ENCODE results near the gene TRIM36. TPM values are rescaled to one million over a fixed set of nuclear protein-coding genes. Genes with fewer than 3 reads are reported as not detected.

TRIM36 gene
- total RNA-seq, 1 experiment from 2014 or later: 20.0 TPM

DNA sequence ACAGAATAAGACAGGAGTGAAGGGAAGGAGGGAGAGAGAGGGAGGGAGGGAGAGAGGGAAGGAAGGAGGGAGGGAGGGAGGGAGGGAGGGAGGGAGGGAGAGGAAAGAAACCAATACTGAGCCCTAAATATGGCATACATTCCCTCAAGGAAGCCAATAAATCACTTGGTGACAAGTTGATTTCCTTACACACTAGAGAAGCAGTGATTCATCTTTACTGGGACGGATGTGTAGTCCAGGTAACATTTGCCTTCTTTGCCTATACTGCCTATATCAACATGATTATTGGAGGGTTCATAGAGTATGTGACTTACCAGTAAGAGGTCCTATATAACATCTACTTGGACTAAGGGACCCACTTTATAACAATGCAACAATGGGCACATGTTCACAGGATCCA is 83.2 kb downstream of the TRIM36 start (continued):
- no peak for TF ChIP-seq ZNF317 (CRISPR knock-in tag; IDR thresholded peaks at IDR 0.05; ENCODE audit: borderline replicate concordance, low read depth)
- TF ChIP-seq, protein P1, sequence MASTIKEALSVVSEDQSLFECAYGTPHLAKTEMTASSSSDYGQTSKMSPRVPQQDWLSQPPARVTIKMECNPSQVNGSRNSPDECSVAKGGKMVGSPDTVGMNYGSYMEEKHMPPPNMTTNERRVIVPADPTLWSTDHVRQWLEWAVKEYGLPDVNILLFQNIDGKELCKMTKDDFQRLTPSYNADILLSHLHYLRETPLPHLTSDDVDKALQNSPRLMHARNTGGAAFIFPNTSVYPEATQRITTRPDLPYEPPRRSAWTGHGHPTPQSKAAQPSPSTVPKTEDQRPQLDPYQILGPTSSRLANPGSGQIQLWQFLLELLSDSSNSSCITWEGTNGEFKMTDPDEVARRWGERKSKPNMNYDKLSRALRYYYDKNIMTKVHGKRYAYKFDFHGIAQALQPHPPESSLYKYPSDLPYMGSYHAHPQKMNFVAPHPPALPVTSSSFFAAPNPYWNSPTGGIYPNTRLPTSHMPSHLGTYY (CRISPR knock-in tag; IDR thresholded peaks at IDR 0.05): no peak
- no peak for TF ChIP-seq JUN (CRISPR knock-in tag; IDR thresholded peaks at IDR 0.05)
- TF ChIP-seq SMAD4 (CRISPR knock-in tag; IDR thresholded peaks at IDR 0.05): no peak
- no peak for TF ChIP-seq KAT7 (CRISPR knock-in tag; IDR thresholded peaks at IDR 0.05; ENCODE audit: borderline replicate concordance)
- TF ChIP-seq GABPB1 (CRISPR knock-in tag; IDR thresholded peaks at IDR 0.05): no peak
- no peak for TF ChIP-seq ESRRA (CRISPR knock-in tag; IDR thresholded peaks at IDR 0.05; ENCODE audit: borderline replicate concordance)
- TF ChIP-seq, protein P2, sequence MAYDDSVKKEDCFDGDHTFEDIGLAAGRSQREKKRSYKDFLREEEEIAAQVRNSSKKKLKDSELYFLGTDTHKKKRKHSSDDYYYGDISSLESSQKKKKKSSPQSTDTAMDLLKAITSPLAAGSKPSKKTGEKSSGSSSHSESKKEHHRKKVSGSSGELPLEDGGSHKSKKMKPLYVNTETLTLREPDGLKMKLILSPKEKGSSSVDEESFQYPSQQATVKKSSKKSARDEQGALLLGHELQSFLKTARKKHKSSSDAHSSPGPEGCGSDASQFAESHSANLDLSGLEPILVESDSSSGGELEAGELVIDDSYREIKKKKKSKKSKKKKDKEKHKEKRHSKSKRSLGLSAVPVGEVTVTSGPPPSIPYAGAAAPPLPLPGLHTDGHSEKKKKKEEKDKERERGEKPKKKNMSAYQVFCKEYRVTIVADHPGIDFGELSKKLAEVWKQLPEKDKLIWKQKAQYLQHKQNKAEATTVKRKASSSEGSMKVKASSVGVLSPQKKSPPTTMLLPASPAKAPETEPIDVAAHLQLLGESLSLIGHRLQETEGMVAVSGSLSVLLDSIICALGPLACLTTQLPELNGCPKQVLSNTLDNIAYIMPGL (CRISPR knock-in tag; IDR thresholded peaks at IDR 0.05): no peak
- no peak for TF ChIP-seq GRHL2 (CRISPR knock-in tag; IDR thresholded peaks at IDR 0.05; ENCODE audit: insufficient replicate concordance, severe bottlenecking)
- TF ChIP-seq MXD4 (CRISPR knock-in tag; IDR thresholded peaks at IDR 0.05; ENCODE audit: borderline replicate concordance): no peak
- no peak for TF ChIP-seq TEAD1 (CRISPR knock-in tag; IDR thresholded peaks at IDR 0.05)
- TF ChIP-seq ZNF138 (CRISPR knock-in tag; conservative IDR thresholded peaks at IDR 0.05): no peak
- TF ChIP-seq, protein P3, sequence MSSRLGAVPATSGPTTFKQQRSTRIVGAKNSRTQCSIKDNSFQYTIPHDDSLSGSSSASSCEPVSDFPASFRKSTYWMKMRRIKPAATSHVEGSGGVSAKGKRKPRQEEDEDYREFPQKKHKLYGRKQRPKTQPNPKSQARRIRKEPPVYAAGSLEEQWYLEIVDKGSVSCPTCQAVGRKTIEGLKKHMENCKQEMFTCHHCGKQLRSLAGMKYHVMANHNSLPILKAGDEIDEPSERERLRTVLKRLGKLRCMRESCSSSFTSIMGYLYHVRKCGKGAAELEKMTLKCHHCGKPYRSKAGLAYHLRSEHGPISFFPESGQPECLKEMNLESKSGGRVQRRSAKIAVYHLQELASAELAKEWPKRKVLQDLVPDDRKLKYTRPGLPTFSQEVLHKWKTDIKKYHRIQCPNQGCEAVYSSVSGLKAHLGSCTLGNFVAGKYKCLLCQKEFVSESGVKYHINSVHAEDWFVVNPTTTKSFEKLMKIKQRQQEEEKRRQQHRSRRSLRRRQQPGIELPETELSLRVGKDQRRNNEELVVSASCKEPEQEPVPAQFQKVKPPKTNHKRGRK (CRISPR knock-in tag; IDR thresholded peaks at IDR 0.05; ENCODE audit: borderline replicate concordance): no peak

DNA sequence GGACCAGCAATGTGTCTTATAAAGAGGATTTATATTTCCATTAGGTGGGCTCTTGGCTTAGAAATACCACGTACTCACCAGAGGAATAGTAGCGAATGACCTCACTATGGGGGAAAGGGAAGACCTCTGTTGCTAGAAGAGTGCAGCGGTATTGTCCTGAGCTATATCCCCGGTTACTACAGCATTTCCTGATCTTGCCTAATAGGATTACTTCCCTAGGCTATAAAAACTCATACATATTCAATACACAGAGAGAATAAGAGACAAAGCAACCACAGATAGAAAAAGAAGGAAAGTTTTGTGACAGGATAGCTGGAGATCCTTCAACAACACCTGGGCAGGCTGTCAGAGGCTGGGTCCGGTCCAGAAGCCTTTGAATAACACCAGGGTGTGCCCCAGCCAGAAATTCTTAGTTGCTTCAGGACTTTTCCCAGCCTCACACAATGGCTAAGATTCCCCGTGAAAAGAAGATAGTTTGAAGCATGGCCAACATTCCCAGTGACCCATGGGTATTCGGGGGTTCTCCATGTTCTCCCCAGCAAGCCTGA is 85.4 kb downstream of the TRIM36 start:
- Mint-ChIP-seq H3K27ac (no peak overlapping the region), H3K4me3 (no peak overlapping the region), H3K27me3 (ENCODE audit: low read depth) (peaks cover 4% of the 10 kb centered on the region; the same call in 1 of the 2 replicates), H3K9me3 (peaks cover 30% of the 10 kb centered on the region), H3K36me3 (peaks cover 12% of the 10 kb centered on the region; the same call in 1 of the 2 replicates), H3K4me1 (peaks cover 33% of the 10 kb centered on the region)
- ChIA-PET POLR2A (no interaction called here), CTCF (interaction anchor here (1.5 kb wide), 1 partner anchor 14 kb away, joined by 4 read pairs; no protein-coding TSS in a partner anchor)
- DNase-seq (ENCODE audit: low spot score) (no peak), ATAC-seq (no peak)
- TF ChIP-seq FOXP1 (CRISPR knock-in tag; IDR thresholded peaks at IDR 0.05; ENCODE audit: borderline replicate concordance): no peak
- TF ChIP-seq, protein P4, sequence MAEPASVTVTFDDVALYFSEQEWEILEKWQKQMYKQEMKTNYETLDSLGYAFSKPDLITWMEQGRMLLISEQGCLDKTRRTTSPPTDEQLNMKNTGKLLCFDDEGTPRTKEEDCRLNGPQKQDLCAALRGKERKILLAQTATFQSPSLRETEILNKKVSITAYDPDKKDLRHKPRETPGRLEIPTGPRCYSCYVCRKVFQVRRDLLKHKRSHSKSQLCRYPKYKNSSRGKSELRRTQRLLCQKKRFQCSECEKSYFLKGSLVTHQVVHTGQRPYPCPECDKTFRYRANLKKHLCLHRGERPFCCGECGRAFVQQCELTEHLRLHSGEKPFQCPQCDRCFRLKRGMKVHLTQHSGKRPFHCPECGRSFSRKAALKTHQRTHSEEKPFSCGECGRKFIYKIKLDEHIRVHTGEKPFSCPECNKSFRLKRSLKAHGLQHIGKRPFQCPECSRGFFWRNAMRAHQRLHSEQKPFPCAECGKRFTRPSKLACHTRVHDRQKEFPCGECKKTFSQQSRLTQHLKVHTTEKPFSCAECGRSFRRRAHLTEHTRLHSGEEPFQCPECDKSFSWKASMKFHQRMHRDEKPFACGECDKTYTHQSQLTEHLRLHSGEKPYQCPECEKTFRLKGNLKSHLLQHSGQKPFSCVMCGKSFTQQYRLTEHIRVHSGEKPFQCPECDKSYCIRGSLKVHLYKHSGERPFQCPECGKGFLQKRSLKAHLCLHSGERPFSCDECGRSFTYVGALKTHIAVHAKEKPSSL (CRISPR knock-in tag; conservative IDR thresholded peaks at IDR 0.05): no peak
- no peak for TF ChIP-seq ELF4 (CRISPR knock-in tag; IDR thresholded peaks at IDR 0.05; ENCODE audit: low read depth)
- TF ChIP-seq, protein P5, sequence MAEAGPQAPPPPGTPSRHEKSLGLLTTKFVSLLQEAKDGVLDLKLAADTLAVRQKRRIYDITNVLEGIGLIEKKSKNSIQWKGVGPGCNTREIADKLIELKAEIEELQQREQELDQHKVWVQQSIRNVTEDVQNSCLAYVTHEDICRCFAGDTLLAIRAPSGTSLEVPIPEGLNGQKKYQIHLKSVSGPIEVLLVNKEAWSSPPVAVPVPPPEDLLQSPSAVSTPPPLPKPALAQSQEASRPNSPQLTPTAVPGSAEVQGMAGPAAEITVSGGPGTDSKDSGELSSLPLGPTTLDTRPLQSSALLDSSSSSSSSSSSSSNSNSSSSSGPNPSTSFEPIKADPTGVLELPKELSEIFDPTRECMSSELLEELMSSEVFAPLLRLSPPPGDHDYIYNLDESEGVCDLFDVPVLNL (CRISPR knock-in tag; IDR thresholded peaks at IDR 0.05; ENCODE audit: borderline replicate concordance, low read depth): no peak
